NCI-H82 treated with DMSO at 0.1 percent for 48 hours (cell line): ENCODE results near the gene NHSL1.

ENCODE experiments used
- DNase-seq: peaks from one replicate; lab custom pipeline; 2025; ENCODE audit not compliant: unreplicated experiment; lab: John Stamatoyannopoulos, UW

NHSL1 gene

GRCh38 chr6:138374815-138375214 is 124.5 kb downstream of the NHSL1 start:
- DNase-seq = no peak

GRCh38 chr6:138374230-138374629 is 125.1 kb downstream of the NHSL1 start:
- no peak for DNase-seq

DNA sequence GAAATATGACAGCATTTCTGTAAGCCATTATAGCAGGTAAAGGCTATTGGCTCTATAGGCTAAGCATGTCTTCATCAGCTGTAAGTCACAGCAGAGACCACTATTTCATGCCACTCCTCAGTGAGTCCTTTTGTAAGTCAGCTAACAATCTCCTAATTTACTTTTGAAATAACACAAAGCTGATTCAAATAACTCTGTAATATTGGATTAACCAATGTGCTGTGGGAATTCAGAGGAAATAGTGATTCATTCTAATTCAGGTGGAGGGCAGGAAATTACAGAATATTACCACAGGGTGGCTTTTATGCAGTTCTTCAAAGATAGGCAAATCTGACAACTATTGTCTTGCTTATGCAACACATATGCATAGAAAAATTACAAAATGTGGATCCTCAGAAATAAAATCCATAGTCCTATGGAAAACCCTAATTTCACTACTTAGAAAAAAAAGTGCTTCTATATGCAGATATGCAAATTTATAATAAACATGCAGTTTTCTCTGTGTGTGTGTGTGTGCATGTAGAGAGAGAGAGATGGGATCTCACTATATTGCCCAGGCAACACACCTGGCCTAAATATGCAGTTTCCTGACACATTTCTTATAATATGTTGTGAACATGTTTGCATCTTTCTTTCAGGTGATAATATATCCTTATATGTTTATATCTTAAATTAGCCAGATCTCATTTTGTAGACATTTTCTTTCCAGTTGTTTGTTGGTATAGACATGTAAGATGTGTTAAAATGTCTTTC is 126.4 kb downstream of the NHSL1 start:
- DNase-seq = no peak
